BE2C (cell line): ENCODE data around the gene ARHGAP31.

Source experiments
- DNase-seq: peaks from one replicate; pipeline ENCODE4 v3.0.0-alpha.2; 2020
- H3K27me3 ChIP-seq: fragments of 250-450 bp; sonication (Bioruptor Pico); 2 replicates; pipeline ENCODE4 v1.5.1; 2020; ENCODE audit warnings: mild to moderate bottlenecking
- H3K36me3 ChIP-seq: fragments of 250-450 bp; sonication (Bioruptor Pico); 2 replicates; pipeline ENCODE4 v1.5.1; 2020; ENCODE audit warnings: mild to moderate bottlenecking
- H3K4me1 ChIP-seq: fragments of 250-450 bp; sonication (Bioruptor Pico); 2 replicates; pipeline ENCODE4 v1.5.1; 2020
- H3K4me3 ChIP-seq: 2 replicates; pipeline ENCODE4 v1.5.1; 2011; ENCODE audit warnings: low read depth, low read length
- H3K9me3 ChIP-seq: fragments of 250-450 bp; sonication (Bioruptor Pico); 2 replicates; pipeline ENCODE4 v1.5.1; 2020
- TF ChIP-seq, protein P1 (sequence below): IDR thresholded peaks from 2 replicates; pipeline ENCODE4 v1.5.1; 2012; ENCODE audit warnings: mild to moderate bottlenecking, low read depth, low read length

Gene ARHGAP31

DNA sequence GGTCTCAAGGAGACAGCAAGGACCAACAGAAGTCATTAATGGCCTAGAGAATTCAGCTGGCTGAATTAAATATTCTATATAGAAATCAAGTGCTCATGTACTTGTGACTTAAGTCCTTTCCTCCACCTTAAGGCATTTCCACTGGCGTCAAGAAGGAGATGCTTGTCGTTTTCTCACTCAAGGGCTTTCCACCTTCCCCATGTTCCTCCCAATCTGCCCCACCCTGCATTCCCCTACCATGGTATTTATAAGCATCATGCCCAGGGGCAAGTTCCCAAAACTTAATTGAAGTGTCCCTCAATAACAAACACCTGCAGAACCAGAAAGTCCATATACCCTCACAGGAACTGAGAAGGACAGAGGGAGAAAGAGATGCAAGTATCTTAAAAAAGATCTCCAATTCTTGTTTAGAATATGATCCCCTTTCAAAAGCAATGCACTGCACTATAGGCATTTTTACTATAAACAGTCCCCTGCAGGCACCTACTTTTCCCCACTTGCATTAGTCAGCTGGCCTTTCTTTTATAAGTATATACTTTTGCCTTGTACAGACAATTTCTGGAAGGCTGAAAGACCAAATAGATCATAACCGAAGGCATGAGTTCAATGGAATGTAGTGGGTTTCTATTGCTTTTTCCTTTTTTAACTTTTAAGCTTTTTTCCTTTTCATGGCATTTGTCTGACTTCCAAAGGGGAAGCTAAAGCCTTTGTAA, 139.6 kb downstream of the ARHGAP31 start:
- Histone ChIP-seq H3K36me3 (peaks cover 82% of the 10 kb centered on the region), H3K4me1 (no peaks in the 10 kb centered on the region; the same call in 1 of the 2 replicates), H3K9me3 (peaks cover under 1% of the 10 kb centered on the region; the same call in 1 of the 2 replicates), H3K4me3 (no peak overlapping the region), H3K27me3 (no peaks in the 10 kb centered on the region)
- no peak for DNase-seq
- TF ChIP-seq, protein P1, sequence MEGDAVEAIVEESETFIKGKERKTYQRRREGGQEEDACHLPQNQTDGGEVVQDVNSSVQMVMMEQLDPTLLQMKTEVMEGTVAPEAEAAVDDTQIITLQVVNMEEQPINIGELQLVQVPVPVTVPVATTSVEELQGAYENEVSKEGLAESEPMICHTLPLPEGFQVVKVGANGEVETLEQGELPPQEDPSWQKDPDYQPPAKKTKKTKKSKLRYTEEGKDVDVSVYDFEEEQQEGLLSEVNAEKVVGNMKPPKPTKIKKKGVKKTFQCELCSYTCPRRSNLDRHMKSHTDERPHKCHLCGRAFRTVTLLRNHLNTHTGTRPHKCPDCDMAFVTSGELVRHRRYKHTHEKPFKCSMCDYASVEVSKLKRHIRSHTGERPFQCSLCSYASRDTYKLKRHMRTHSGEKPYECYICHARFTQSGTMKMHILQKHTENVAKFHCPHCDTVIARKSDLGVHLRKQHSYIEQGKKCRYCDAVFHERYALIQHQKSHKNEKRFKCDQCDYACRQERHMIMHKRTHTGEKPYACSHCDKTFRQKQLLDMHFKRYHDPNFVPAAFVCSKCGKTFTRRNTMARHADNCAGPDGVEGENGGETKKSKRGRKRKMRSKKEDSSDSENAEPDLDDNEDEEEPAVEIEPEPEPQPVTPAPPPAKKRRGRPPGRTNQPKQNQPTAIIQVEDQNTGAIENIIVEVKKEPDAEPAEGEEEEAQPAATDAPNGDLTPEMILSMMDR: no peak

DNA sequence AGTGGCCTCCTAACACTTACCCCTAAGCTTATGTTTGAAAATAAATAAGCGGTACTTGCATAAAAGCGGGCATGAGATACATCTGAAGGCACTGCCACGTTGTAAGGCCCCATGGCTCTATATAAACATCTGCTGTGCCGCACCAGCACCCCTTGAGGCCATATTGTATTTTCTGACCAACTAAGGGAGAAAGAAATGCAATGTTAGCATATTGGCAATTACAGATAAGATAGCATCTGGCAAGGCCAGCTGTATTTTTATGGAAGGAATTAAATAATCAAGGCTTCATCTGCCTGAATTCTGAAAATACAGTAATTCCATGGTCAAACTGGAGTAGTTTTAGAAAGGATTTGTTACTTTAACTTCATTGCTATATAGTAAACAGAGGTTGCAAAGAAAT, 140.5 kb downstream of the ARHGAP31 start:
- H3K36me3 ChIP-seq: peaks cover 75% of the 10 kb centered on the region
- no peak for DNase-seq

DNA sequence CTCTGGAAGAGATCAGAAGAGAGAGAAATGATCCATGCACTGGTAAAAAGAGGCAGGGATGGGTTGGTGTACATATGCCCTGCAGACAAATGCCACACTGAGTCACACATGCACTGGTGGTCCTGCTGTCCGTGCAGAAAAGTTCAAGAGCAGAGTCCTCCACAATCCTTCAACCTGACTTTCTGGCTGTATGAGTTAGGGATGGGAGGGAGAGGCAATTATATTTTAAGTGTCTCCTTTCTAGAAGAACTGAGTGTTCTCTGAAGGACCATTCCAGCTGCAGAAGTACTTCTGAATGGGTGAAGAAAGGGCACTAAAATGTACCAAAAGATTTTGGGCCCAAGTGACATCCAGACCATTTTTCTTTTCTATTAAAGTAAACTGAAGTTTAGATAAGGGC, 142.8 kb downstream of the ARHGAP31 start:
- H3K4me3 ChIP-seq: no peak overlapping the region
- no peaks in the 10 kb centered on the region; the same call in 1 of the 2 replicates for H3K4me1 ChIP-seq
- no peaks in the 10 kb centered on the region for H3K9me3 ChIP-seq
- no peaks in the 10 kb centered on the region for H3K27me3 ChIP-seq
- DNase-seq: no peak
- TF ChIP-seq, protein P1: no peak
- H3K36me3 ChIP-seq: peaks cover 61% of the 10 kb centered on the region

More for the DNA sequence above, 140.5 kb downstream of the ARHGAP31 start:
- Histone ChIP-seq H3K27me3 (no peaks in the 10 kb centered on the region), H3K9me3 (no peaks in the 10 kb centered on the region), H3K4me3 (no peak overlapping the region), H3K4me1 (no peaks in the 10 kb centered on the region; the same call in 1 of the 2 replicates)
- TF ChIP-seq, protein P1: peak; percentile 34

DNA sequence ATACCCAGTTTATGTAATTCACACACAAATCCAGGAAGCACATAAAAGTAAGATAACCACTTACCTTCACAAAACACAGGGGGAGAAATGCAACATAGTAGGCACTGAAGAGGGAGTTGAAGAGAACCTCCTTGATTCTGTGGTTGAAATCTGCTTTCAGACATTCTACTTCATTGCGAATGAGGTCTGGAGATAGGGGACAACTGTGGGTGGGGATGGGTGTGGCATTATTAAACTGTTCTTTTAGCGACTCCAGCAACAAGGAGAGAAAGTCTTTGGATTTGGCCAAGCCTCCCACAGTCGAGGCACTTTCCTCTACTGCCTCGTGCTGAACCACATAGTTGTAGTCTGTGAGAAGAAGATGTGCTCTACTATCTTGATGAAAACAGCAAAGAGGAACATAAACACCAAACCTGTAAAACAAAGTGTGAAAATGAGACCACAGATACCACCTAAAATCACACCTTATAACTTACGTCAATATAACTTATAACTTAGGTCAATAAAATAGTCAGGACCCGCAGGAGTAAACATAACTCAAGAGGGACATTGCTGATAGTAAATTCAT, 143.6 kb downstream of the ARHGAP31 start:
- H3K36me3 ChIP-seq: peaks cover 64% of the 10 kb centered on the region
- H3K4me3 ChIP-seq: no peak overlapping the region
- DNase-seq: no peak
- no peaks in the 10 kb centered on the region for H3K27me3 ChIP-seq
- H3K4me1 ChIP-seq: no peaks in the 10 kb centered on the region; the same call in 1 of the 2 replicates
- no peaks in the 10 kb centered on the region for H3K9me3 ChIP-seq
- TF ChIP-seq, protein P1: no peak

DNA sequence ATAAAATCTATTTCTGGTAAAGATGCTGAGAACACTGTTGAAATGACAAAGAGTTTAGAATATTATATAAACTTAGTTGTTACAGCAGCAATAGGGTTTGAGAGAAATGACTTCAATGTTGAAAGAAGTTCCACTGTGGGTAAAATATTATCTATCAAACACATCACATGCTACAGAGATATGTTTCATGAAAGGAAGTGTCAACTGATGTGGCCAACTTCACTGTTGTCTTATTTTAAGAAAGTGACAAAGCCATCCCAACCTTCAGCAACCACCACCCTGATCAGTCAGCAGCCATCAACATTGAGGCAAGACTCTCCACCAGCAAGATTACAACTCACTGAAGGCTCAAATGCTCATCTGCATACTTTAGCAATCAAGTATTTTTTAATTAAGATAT, 149.0 kb downstream of the ARHGAP31 start:
- no peaks in the 10 kb centered on the region for H3K4me1 ChIP-seq
- DNase-seq: no peak
- no peaks in the 10 kb centered on the region for H3K27me3 ChIP-seq
- H3K9me3 ChIP-seq: no peaks in the 10 kb centered on the region
- H3K4me3 ChIP-seq: no peak overlapping the region
- peaks cover 41% of the 10 kb centered on the region for H3K36me3 ChIP-seq
- TF ChIP-seq, protein P1: no peak

DNA sequence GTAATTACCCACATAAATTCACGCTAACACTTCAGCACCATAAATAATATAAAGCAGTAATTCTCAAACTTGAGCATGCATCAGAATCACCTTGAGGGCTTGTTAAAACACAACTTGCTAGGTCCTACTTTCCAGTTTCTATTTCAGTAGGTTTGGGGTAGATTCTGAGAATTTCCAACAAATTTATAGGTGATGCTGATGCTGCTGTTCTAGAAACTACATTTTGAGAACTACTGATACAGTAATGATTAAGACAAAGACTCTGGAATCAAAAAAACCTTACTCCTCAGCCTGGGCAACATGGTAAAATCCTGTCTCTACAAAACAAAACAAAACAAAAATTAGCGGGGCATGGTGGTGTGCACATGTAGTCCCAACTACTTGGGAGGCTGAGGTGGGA, 150.4 kb downstream of the ARHGAP31 start:
- TF ChIP-seq, protein P1: no peak
- H3K36me3 ChIP-seq: peaks cover 52% of the 10 kb centered on the region
- no peaks in the 10 kb centered on the region for H3K4me1 ChIP-seq
- no peaks in the 10 kb centered on the region for H3K9me3 ChIP-seq
- no peaks in the 10 kb centered on the region for H3K27me3 ChIP-seq
- DNase-seq: no peak
- H3K4me3 ChIP-seq: no peak overlapping the region
